WTC11 (cell line): ENCODE data around the gene CADM2. TPM values are rescaled to one million over a fixed set of nuclear protein-coding genes. Genes with fewer than 3 reads are reported as not detected.

Experiments
- ATAC-seq: fragments of 200-7000 bp; cut with Tn5 transposase; 2 replicates; pipeline ENCODE4 v1.10.0; 2021; ENCODE audit warnings: mild to moderate bottlenecking, moderate library complexity
- CTCF ChIA-PET: fragments of 300-600 bp; sonication (Branson Sonifier 250); formaldehyde crosslinking; loops from one replicate; lab custom pipeline; 2021; ENCODE audit warnings: antibody characterized with exemption; lab: Charles Lee
- POLR2A ChIA-PET: fragments of 350-600 bp; sonication (Branson Sonifier 250); formaldehyde crosslinking; loops from one replicate; lab custom pipeline; 2021; ENCODE audit warnings: antibody characterized with exemption; lab: Charles Lee
- DNase-seq: peaks from one replicate; pipeline ENCODE4 v3.0.0; 2021; ENCODE audit warnings: low spot score
- H3K27ac Mint-ChIP-seq: 2 replicates; pipeline ENCODE4 v1.8.0; 2021; ENCODE audit warnings: mixed read lengths
- H3K27me3 Mint-ChIP-seq: 2 replicates; pipeline ENCODE4 v1.8.0; 2021; ENCODE audit warnings: low read depth, mild to moderate bottlenecking, moderate library complexity, mixed read lengths
- H3K36me3 Mint-ChIP-seq: 2 replicates; pipeline ENCODE4 v1.8.0; 2021; ENCODE audit warnings: mixed read lengths
- H3K4me1 Mint-ChIP-seq: 2 replicates; pipeline ENCODE4 v1.8.0; 2022; ENCODE audit warnings: mixed read lengths
- H3K4me3 Mint-ChIP-seq: 2 replicates; pipeline ENCODE4 v1.8.0; 2021; ENCODE audit warnings: mild to moderate bottlenecking, moderate library complexity, mixed read lengths
- H3K9me3 Mint-ChIP-seq: 2 replicates; pipeline ENCODE4 v1.8.0; 2021; ENCODE audit warnings: mixed read lengths
- AR ChIP-seq: fragments of 250-450 bp; sonication (Bioruptor Pico); IDR thresholded peaks from 2 replicates; pipeline ENCODE4 v1.9.0; 2021; ENCODE audit warnings: mild to moderate bottlenecking
- ARID4B ChIP-seq: sonication (generic); formaldehyde crosslinking; IDR thresholded peaks from 2 replicates; pipeline ENCODE4 v1.8.0; 2023; ENCODE audit warnings: missing genetic modification reagents, mild to moderate bottlenecking, borderline replicate concordance
- CTCF ChIP-seq: fragments of 200-600 bp; IDR thresholded peaks from 2 replicates; pipeline ENCODE4 v1.8.0; 2022; ENCODE audit warnings: antibody characterized with exemption
- EMX1 ChIP-seq: fragments of 250-450 bp; sonication (Bioruptor Pico); IDR thresholded peaks from 2 replicates; pipeline ENCODE4 v1.8.0; 2021; ENCODE audit warnings: mild to moderate bottlenecking
- FOXK1 ChIP-seq: sonication (generic); formaldehyde crosslinking; IDR thresholded peaks from 2 replicates; pipeline ENCODE4 v1.8.0; 2022; ENCODE audit warnings: mild to moderate bottlenecking, moderate library complexity, missing genetic modification reagents
- GABPB1 ChIP-seq: sonication (generic); formaldehyde crosslinking; IDR thresholded peaks from 2 replicates; pipeline ENCODE4 v1.8.1; 2023; ENCODE audit warnings: mild to moderate bottlenecking, missing genetic modification reagents
- JUN ChIP-seq: sonication (generic); formaldehyde crosslinking; IDR thresholded peaks from 2 replicates; pipeline ENCODE4 v1.8.0; 2023; ENCODE audit warnings: mild to moderate bottlenecking, missing genetic modification reagents
- KAT7 ChIP-seq: sonication (generic); formaldehyde crosslinking; IDR thresholded peaks from 2 replicates; pipeline ENCODE4 v1.8.1; 2023; ENCODE audit warnings: missing genetic modification reagents, mild to moderate bottlenecking, borderline replicate concordance
- NR1H2 ChIP-seq: sonication (generic); formaldehyde crosslinking; IDR thresholded peaks from 2 replicates; pipeline ENCODE4 v1.9.0; 2021; ENCODE audit warnings: mild to moderate bottlenecking, moderate library complexity, missing genetic modification reagents
- OVOL2 ChIP-seq: fragments of 250-450 bp; sonication (Bioruptor Pico); IDR thresholded peaks from 2 replicates; pipeline ENCODE4 v1.9.0; 2021; ENCODE audit warnings: mild to moderate bottlenecking, borderline replicate concordance
- RORB ChIP-seq: fragments of 250-450 bp; sonication (Bioruptor Pico); IDR thresholded peaks from 2 replicates; pipeline ENCODE4 v1.9.0; 2021; ENCODE audit warnings: mild to moderate bottlenecking
- SP1 ChIP-seq: sonication (generic); formaldehyde crosslinking; conservative IDR thresholded peaks from 2 replicates; pipeline ENCODE4 v1.8.1; 2022; ENCODE audit warnings: missing genetic modification reagents
- STAT6 ChIP-seq: sonication (generic); formaldehyde crosslinking; conservative IDR thresholded peaks from 2 replicates; pipeline ENCODE4 v1.8.1; 2023; ENCODE audit warnings: mild to moderate bottlenecking, low read depth, missing genetic modification reagents, moderate library complexity
- TCF7 ChIP-seq: sonication (generic); formaldehyde crosslinking; IDR thresholded peaks from 2 replicates; pipeline ENCODE4 v1.8.0; 2022; ENCODE audit warnings: mild to moderate bottlenecking, low read depth, missing genetic modification reagents, moderate library complexity
- TEAD1 ChIP-seq: sonication (generic); formaldehyde crosslinking; IDR thresholded peaks from 2 replicates; pipeline ENCODE4 v1.8.0; 2022; ENCODE audit warnings: mild to moderate bottlenecking, missing genetic modification reagents
- TP53 ChIP-seq: sonication (generic); formaldehyde crosslinking; IDR thresholded peaks from 2 replicates; pipeline ENCODE4 v1.8.1; 2023; ENCODE audit warnings: mild to moderate bottlenecking, missing genetic modification reagents
- ZBTB21 ChIP-seq: sonication (generic); formaldehyde crosslinking; IDR thresholded peaks from 2 replicates; pipeline ENCODE4 v1.8.1; 2023; ENCODE audit warnings: mild to moderate bottlenecking, missing genetic modification reagents, borderline replicate concordance
- ZNF317 ChIP-seq: sonication (generic); formaldehyde crosslinking; IDR thresholded peaks from 2 replicates; pipeline ENCODE4 v1.8.1; 2023; ENCODE audit warnings: low read depth, mild to moderate bottlenecking, moderate library complexity, missing genetic modification reagents, borderline replicate concordance
- ZNF532 ChIP-seq: fragments of 250-450 bp; sonication (Bioruptor Pico); IDR thresholded peaks from 2 replicates; pipeline ENCODE4 v1.9.0; 2021; ENCODE audit warnings: mild to moderate bottlenecking, borderline replicate concordance
- total RNA-seq: library from RNA; stranded (reverse); gene quantifications from 3 replicates; pipeline ENCODE4 v1.2.3, GENCODE V29; 2021

CADM2 gene
- total RNA-seq, 1 experiment from 2014 or later: 18.8 TPM

- Mint-ChIP-seq H3K36me3 (peaks cover 5% of the 10 kb centered on the region; the same call in 1 of the 2 replicates), H3K27me3 (no peaks in the 10 kb centered on the region), H3K27ac (no peak overlapping the region), H3K4me1 (peaks cover 22% of the 10 kb centered on the region), H3K4me3 (no peak overlapping the region), H3K9me3 (peaks cover 6% of the 10 kb centered on the region)
- DNase-seq (no peak), ATAC-seq (no peak)
- TF ChIP-seq AR (CRISPR knock-in tag): no peak
- no peak for TF ChIP-seq TCF7 (CRISPR knock-in tag)
- TF ChIP-seq TP53 (CRISPR knock-in tag): no peak
- TF ChIP-seq CTCF: no peak
- TF ChIP-seq FOXK1 (CRISPR knock-in tag): no peak
- no peak for TF ChIP-seq ZBTB21 (CRISPR knock-in tag)
- TF ChIP-seq GABPB1 (CRISPR knock-in tag): no peak
- ChIA-PET POLR2A (no interaction called here), CTCF (no interaction called here)
These were observed 92.0 kb downstream of the CADM2 start for GRCh38 chr3:85050821-85051220.

GRCh38 chr3:85051786-85052185, 93.0 kb downstream of the CADM2 start:
- Mint-ChIP-seq H3K36me3 (peaks cover 5% of the 10 kb centered on the region; the same call in 1 of the 2 replicates), H3K4me1 (peaks cover 25% of the 10 kb centered on the region), H3K27ac (no peak overlapping the region), H3K4me3 (no peak overlapping the region), H3K27me3 (no peaks in the 10 kb centered on the region), H3K9me3 (peaks cover 6% of the 10 kb centered on the region)
- POLR2A ChIA-PET: no interaction called here
- ATAC-seq: no peak
- CTCF ChIA-PET: no interaction called here
- DNase-seq: no peak
- TF ChIP-seq SP1 (no peak), ZNF532 (CRISPR knock-in tag) (no peak), JUN (CRISPR knock-in tag) (no peak), EMX1 (CRISPR knock-in tag) (no peak), KAT7 (no peak), ZNF317 (CRISPR knock-in tag) (no peak), OVOL2 (CRISPR knock-in tag) (no peak), RORB (no peak), STAT6 (no peak), NR1H2 (CRISPR knock-in tag) (no peak), TEAD1 (CRISPR knock-in tag) (no peak), ARID4B (CRISPR knock-in tag) (no peak)
